Mesothelial cell of epicardium (in vitro differentiated cells): ENCODE measurements around the gene CACUL1. TPM values are rescaled to one million over a fixed set of nuclear protein-coding genes. Genes with fewer than 3 reads are reported as not detected.

Experiments
- DNase-seq, 2 experiments: peaks; one replicate each; pipeline ENCODE4 v3.0.0; 2021; ENCODE audit warnings: low spot score in 2 of 2; ENCODE audit not compliant: unreplicated experiment in 2 of 2
- H3K27ac Mint-ChIP-seq: 2 replicates; pipeline ENCODE4 v1.8.0; 2021; ENCODE audit warnings: mixed read lengths
- H3K27me3 Mint-ChIP-seq: 2 replicates; pipeline ENCODE4 v1.8.0; 2021; ENCODE audit warnings: low read depth, mixed read lengths
- H3K36me3 Mint-ChIP-seq: 2 replicates; pipeline ENCODE4 v1.8.0; 2021; ENCODE audit warnings: mixed read lengths
- H3K4me1 Mint-ChIP-seq: 2 replicates; pipeline ENCODE4 v1.8.0; 2021; ENCODE audit warnings: mixed read lengths
- H3K4me3 Mint-ChIP-seq: 2 replicates; pipeline ENCODE4 v1.8.0; 2021; ENCODE audit warnings: mild to moderate bottlenecking, moderate library complexity, mixed read lengths
- H3K9me3 Mint-ChIP-seq: 2 replicates; pipeline ENCODE4 v1.8.0; 2021; ENCODE audit warnings: mixed read lengths
- total RNA-seq: library from RNA; stranded (reverse); gene quantifications from 3 replicates; pipeline ENCODE4 v1.2.1, GENCODE V29; 2021
- TF ChIP-seq, protein P1 (sequence below): fragments of 200-600 bp; sonication (generic); IDR thresholded peaks from one replicate; pipeline ENCODE4 v1.5.0; 2021; ENCODE audit warnings: antibody characterized with exemption; ENCODE audit not compliant: unreplicated experiment

The CACUL1 gene
- total RNA-seq, 1 donor from 2014 or later = 63.9 TPM

DNA sequence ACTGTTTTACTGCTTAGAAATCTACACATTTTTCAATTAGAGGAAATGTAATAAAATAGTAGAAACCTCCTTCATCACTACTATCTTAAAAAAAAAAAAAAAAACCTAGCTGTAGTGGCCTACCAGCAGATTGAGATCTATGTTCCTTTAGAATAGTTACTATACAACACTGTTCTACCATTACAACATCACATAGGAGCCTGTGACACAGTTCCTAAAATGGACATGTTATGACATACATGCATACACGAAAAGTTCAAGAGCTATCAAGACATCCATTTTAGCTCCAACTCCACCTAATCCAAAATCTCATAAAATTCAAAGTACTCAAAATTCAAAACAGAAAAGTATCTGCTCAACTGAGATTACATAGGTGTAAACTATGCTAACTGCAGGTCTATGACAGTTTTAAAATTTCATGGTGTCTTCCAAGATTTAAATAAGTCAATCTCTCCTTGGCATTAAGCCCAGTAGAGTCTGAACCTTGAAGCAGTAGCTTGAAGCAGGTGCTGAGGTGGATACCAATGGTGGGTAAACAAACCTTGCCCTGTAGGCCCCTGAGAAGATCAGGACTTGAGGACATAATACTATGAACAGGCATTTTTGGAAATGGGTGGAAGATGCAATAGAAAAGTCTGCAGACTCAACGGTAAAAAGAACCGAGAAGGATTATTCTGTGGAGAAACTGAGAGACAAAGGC lies 17.0 kb downstream of the CACUL1 start:
- Mint-ChIP-seq H3K36me3 (no peaks in the 10 kb centered on the region), H3K4me1 (peaks cover 67% of the 10 kb centered on the region), H3K27me3 (no peaks in the 10 kb centered on the region), H3K27ac (peak overlapping the region; percentile 89), H3K9me3 (no peaks in the 10 kb centered on the region), H3K4me3 (no peak overlapping the region)
- TF ChIP-seq, protein P1, sequence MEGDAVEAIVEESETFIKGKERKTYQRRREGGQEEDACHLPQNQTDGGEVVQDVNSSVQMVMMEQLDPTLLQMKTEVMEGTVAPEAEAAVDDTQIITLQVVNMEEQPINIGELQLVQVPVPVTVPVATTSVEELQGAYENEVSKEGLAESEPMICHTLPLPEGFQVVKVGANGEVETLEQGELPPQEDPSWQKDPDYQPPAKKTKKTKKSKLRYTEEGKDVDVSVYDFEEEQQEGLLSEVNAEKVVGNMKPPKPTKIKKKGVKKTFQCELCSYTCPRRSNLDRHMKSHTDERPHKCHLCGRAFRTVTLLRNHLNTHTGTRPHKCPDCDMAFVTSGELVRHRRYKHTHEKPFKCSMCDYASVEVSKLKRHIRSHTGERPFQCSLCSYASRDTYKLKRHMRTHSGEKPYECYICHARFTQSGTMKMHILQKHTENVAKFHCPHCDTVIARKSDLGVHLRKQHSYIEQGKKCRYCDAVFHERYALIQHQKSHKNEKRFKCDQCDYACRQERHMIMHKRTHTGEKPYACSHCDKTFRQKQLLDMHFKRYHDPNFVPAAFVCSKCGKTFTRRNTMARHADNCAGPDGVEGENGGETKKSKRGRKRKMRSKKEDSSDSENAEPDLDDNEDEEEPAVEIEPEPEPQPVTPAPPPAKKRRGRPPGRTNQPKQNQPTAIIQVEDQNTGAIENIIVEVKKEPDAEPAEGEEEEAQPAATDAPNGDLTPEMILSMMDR = no peak
- DNase-seq = no peak

DNA sequence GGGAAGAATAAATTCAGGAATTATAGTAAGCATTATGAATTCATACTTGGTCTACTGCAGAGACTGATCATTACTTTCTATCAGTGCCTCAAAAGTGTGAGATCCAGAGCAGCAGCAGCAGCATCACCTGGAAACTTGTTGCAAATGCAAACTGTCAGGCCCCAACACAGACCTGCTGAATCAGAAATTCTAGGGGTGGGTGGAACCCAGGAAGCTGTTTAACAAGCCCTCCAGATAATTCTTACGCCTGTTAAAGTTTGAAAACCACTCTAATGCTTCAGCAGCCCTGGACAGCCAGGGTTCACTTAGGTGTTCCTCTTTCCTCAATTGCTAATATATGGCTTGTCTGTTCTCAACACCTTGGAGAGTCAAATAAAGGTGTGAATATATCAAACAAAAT lies 19.5 kb downstream of the CACUL1 start:
- TF ChIP-seq, protein P1 = no peak
- peaks cover 71% of the 10 kb centered on the region for H3K4me1 Mint-ChIP-seq
- no peaks in the 10 kb centered on the region for H3K9me3 Mint-ChIP-seq
- no peak overlapping the region for H3K4me3 Mint-ChIP-seq
- no peaks in the 10 kb centered on the region for H3K36me3 Mint-ChIP-seq
- H3K27me3 Mint-ChIP-seq = no peaks in the 10 kb centered on the region
- DNase-seq = no peak
- peak overlapping the region; percentile 90 for H3K27ac Mint-ChIP-seq

DNA sequence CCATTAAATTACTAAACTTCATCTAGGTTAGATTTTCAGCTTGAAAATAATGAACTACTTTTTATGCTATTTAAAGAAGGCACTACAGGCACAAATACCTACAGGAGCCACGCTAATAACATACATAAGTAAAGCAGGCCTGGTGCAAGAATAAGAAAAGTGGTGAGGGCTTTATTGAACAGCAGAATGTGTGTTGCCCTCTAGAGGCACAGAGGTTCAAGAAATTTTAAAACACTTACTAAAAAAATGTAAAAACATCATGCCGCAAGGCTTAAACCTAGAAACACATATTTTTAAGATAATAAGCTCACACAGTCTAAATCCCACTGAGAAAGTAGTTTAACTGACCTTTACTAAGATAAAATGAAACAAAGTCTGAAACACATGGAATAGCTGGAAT lies 20.3 kb downstream of the CACUL1 start:
- Mint-ChIP-seq H3K36me3 (no peaks in the 10 kb centered on the region), H3K9me3 (no peaks in the 10 kb centered on the region), H3K27me3 (no peaks in the 10 kb centered on the region), H3K4me1 (peaks cover 68% of the 10 kb centered on the region), H3K27ac (peak overlapping the region; percentile 35), H3K4me3 (no peak overlapping the region)
- TF ChIP-seq, protein P1 = no peak
- no peak for DNase-seq

DNA sequence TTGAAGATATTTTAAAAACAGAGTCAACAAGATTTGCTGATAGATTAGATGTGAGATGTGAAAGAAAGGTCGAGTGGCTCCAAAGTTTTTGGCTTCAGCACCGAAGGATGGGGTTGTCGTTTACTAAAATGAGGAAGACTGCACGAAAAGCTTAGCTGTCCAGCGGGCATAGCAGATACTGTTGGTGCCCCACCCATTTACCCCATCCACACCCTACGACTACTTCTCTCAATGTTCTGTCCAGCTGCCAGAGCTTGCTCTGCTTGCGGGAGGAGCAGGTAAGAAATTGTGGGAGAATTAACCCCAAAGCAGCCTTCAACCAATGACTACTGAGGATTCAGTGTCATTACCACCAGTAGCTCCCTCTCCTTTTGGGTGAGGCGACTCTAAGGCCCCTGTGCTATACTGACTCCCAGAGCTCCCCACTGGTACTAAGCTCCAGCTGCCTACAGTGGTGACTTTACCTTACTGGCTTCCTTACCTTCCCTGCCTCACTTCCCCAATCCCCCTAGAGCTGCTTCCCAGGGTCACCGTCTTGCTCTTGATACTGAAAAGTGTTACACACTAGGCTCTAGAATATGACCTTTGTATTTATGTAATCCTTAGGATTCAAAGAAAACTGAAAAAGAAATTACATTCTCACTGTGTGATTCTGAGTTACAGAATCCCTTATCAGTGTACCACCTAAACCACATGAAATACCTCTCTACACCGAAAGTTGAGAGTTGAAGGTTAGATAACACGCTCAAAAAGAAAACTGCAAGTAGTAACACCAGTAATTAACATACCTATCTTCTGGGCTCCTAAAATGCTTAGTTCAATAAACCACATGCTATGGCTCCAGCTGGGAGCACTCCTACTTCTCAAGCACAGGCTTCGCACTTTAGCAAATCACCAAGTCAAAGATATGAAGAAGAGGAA lies 22.3 kb downstream of the CACUL1 start:
- no peaks in the 10 kb centered on the region for H3K36me3 Mint-ChIP-seq
- no peaks in the 10 kb centered on the region for H3K9me3 Mint-ChIP-seq
- TF ChIP-seq, protein P1 = no peak
- H3K27me3 Mint-ChIP-seq = no peaks in the 10 kb centered on the region
- H3K27ac Mint-ChIP-seq = no peak overlapping the region
- no peak overlapping the region for H3K4me3 Mint-ChIP-seq
- DNase-seq = no peak
- peaks cover 55% of the 10 kb centered on the region for H3K4me1 Mint-ChIP-seq

DNA sequence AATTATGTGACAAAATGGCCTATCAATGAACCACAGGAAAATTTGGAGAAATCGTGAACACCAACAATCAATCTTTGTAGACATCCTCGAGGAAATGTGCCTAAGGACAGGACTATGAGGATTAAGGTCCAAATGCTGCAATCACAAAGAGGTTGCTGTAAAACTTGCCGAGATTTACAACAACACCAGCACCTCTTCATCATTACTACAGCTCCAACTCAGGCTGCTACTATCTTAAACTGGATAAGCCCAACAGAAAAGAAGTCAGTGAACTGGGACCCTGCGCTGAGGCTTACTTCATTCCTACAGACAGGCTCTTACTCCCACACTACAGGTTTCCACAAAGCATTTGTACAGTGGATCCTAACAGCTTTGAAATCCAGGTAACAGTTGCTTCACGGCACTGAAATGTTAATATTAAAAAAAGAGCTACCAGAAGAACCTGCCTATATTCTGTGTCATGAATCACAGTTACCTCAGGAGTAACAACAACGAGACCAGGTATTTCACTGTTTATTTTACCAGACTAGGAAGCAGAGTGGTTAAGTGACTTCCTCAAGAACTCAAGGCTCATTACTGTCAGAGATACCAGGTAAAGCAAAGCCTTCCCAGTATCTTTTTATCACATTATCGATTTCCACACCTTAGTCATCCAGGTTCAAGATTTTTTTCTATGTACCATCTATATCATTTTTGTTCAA lies 23.9 kb downstream of the CACUL1 start:
- no peak overlapping the region for H3K27ac Mint-ChIP-seq
- H3K4me3 Mint-ChIP-seq = no peak overlapping the region
- TF ChIP-seq, protein P1 = no peak
- no peaks in the 10 kb centered on the region for H3K9me3 Mint-ChIP-seq
- no peaks in the 10 kb centered on the region for H3K36me3 Mint-ChIP-seq
- no peaks in the 10 kb centered on the region for H3K27me3 Mint-ChIP-seq
- DNase-seq = no peak
- H3K4me1 Mint-ChIP-seq = peaks cover 48% of the 10 kb centered on the region
